HG03342 (cell line): ENCODE results near the gene HARBI1.

Source experiments
- ATAC-seq: cut with Tn5 transposase; IDR thresholded peaks from one replicate; pipeline ENCODE4 v1.9.1; 2021; ENCODE audit warnings: mild to moderate bottlenecking, moderate library complexity; ENCODE audit not compliant: unreplicated experiment

Gene HARBI1

GRCh38 chr11:46633291-46634217 lies 16.5 kb upstream of the HARBI1 start:
- no peak for ATAC-seq

GRCh38 chr11:46632502-46632901 lies 15.5 kb upstream of the HARBI1 start:
- ATAC-seq: no peak

GRCh38 chr11:46631676-46632075 lies 14.6 kb upstream of the HARBI1 start:
- no peak for ATAC-seq

- no peak for ATAC-seq
Observed at GRCh38 chr11:46630237-46630636, 13.2 kb upstream of the HARBI1 start.

GRCh38 chr11:46628961-46629360 lies 11.9 kb upstream of the HARBI1 start:
- no peak for ATAC-seq

GRCh38 chr11:46625406-46625805 lies 8.4 kb upstream of the HARBI1 start:
- no peak for ATAC-seq

GRCh38 chr11:46618837-46619236 lies 1.8 kb upstream of the HARBI1 start:
- ATAC-seq: no peak

- no peak for ATAC-seq
Observed at GRCh38 chr11:46617972-46618314, 916 bp upstream of the HARBI1 start.

- no peak for ATAC-seq
Observed at GRCh38 chr11:46616551-46617133, 385 bp downstream of the HARBI1 start.

- ATAC-seq: no peak
Observed at GRCh38 chr11:46615756-46616155, 1.3 kb downstream of the HARBI1 start.

GRCh38 chr11:46612326-46612725 lies 4.7 kb downstream of the HARBI1 start:
- ATAC-seq: no peak

GRCh38 chr11:46611526-46612304 lies 5.3 kb downstream of the HARBI1 start:
- ATAC-seq: no peak

- no peak for ATAC-seq
Observed at GRCh38 chr11:46609386-46609785, 7.6 kb downstream of the HARBI1 start.

GRCh38 chr11:46607516-46607915 lies 9.5 kb downstream of the HARBI1 start:
- no peak for ATAC-seq

- no peak for ATAC-seq
Observed at GRCh38 chr11:46604796-46605195, 12.2 kb downstream of the HARBI1 start.

GRCh38 chr11:46603704-46604308 lies 13.2 kb downstream of the HARBI1 start:
- ATAC-seq: no peak

- no peak for ATAC-seq
Observed at GRCh38 chr11:46601129-46601528, 15.9 kb downstream of the HARBI1 start.

- no peak for ATAC-seq
Observed at GRCh38 chr11:46600194-46600960, 16.6 kb downstream of the HARBI1 start.

GRCh38 chr11:46599340-46600193 lies 17.5 kb downstream of the HARBI1 start:
- no peak for ATAC-seq
